Measurements from ENCODE around the gene SPEM2. TPM values are rescaled to one million over a fixed set of nuclear protein-coding genes. Genes with fewer than 3 reads are reported as not detected.
"Not testable (repeated sequence)": the region's sequence is repeated elsewhere in the genome, so short reads cannot be mapped to it uniquely, and the experiment has no call there.

The SPEM2 gene
- total RNA-seq, 4 donors from 2014 or later = not detected

- Histone ChIP-seq H3K27me3 (no peaks in the 10 kb centered on the region), H3K4me3 (no peak overlapping the region), H3K36me3 (no peaks in the 10 kb centered on the region), H3K9me3 (no peaks in the 10 kb centered on the region), H3K27ac (peak overlapping the region; percentile 59 to 62), H3K4me1 (peaks cover 6 to 8% of the 10 kb centered on the region in 2 donors)
- TF ChIP-seq POLR2A (IDR thresholded peaks at IDR 0.05) (no peak), CTCF (IDR thresholded peaks at IDR 0.05) (no peak)
- peak; percentile 85 to 86 for DNase-seq
- intact Hi-C loops (cut with DNase I; ENCODE audit: low total_unique reads) = no loop called here
These were observed 41.4 kb downstream of the SPEM2 start for GRCh38 chr17:7466639-7467341.

- H3K4me1 ChIP-seq = peaks cover 6 to 8% of the 10 kb centered on the region in 2 donors
These were observed 42.1 kb downstream of the SPEM2 start for GRCh38 chr17:7467498-7467897.

GRCh38 chr17:7468290-7468689 lies 42.9 kb downstream of the SPEM2 start:
- Histone ChIP-seq H3K9me3 (no peaks in the 10 kb centered on the region), H3K36me3 (no peaks in the 10 kb centered on the region), H3K27me3 (no peaks in the 10 kb centered on the region), H3K4me3 (no peak overlapping the region), H3K4me1 (peaks cover 6 to 8% of the 10 kb centered on the region in 2 donors), H3K27ac (peak overlapping the region; percentile 59 to 62)
- TF ChIP-seq CTCF (IDR thresholded peaks at IDR 0.05) = no peak
- TF ChIP-seq POLR2A (IDR thresholded peaks at IDR 0.05) = no peak
- DNase-seq = no peak
- intact Hi-C loops (cut with DNase I; ENCODE audit: low total_unique reads) = no loop called here

More at GRCh38 chr17:7467498-7467897, 42.1 kb downstream of the SPEM2 start:
- intact Hi-C loops (cut with DNase I; ENCODE audit: low total_unique reads) = no loop called here
- Histone ChIP-seq H3K4me3 (no peak overlapping the region), H3K27ac (peak overlapping the region; percentile 59 to 62), H3K27me3 (no peaks in the 10 kb centered on the region), H3K9me3 (no peaks in the 10 kb centered on the region), H3K36me3 (no peaks in the 10 kb centered on the region)
- no peak for DNase-seq
- TF ChIP-seq POLR2A (IDR thresholded peaks at IDR 0.05) (no peak), CTCF (IDR thresholded peaks at IDR 0.05) (no peak)

GRCh38 chr17:7468804-7469389 lies 43.5 kb downstream of the SPEM2 start:
- peaks cover 6 to 8% of the 10 kb centered on the region in 2 donors for H3K4me1 ChIP-seq
- no peaks in the 10 kb centered on the region for H3K9me3 ChIP-seq
- H3K27ac ChIP-seq = peak overlapping the region; percentile 59 to 62
- peak in 1 of 2 donors; percentile 32 for DNase-seq
- intact Hi-C loops (cut with DNase I; ENCODE audit: low total_unique reads) = no loop called here
- no peaks in the 10 kb centered on the region for H3K27me3 ChIP-seq
- H3K36me3 ChIP-seq = no peaks in the 10 kb centered on the region
- TF ChIP-seq POLR2A (IDR thresholded peaks at IDR 0.05) = no peak
- TF ChIP-seq CTCF (IDR thresholded peaks at IDR 0.05) = no peak
- H3K4me3 ChIP-seq = no peak overlapping the region

- H3K36me3 ChIP-seq; H3K4me1 ChIP-seq; intact Hi-C loops (cut with DNase I; ENCODE audit: low total_unique reads); H3K27me3 ChIP-seq; H3K4me3 ChIP-seq; DNase-seq; H3K9me3 ChIP-seq: not testable (repeated sequence)
- peak overlapping the region in 1 of 2 donors; percentile 59 for H3K27ac ChIP-seq
These were observed 44.4 kb downstream of the SPEM2 start for GRCh38 chr17:7469843-7470242.

GRCh38 chr17:7470457-7470973 lies 45.1 kb downstream of the SPEM2 start:
- H3K9me3 ChIP-seq; DNase-seq; H3K4me3 ChIP-seq; intact Hi-C loops (cut with DNase I; ENCODE audit: low total_unique reads); H3K36me3 ChIP-seq; H3K4me1 ChIP-seq; H3K27me3 ChIP-seq; H3K27ac ChIP-seq: not testable (repeated sequence)
